ENCODE results near the gene VWA8. TPM values are rescaled to one million over a fixed set of nuclear protein-coding genes. Genes with fewer than 3 reads are reported as not detected.
"Not testable (repeated sequence)": the region's sequence is repeated elsewhere in the genome, so short reads cannot be mapped to it uniquely, and the experiment has no call there.

VWA8 gene
- total RNA-seq, 4 donors from 2014 or later = 27.1 to 39.7 (median 30.4) TPM

- 98 to 100% methylated on average over 1 of the region's 1 CpG for WGBS, 2 donors
- Histone ChIP-seq H3K9me3 (no peaks in the 10 kb centered on the region), H3K4me3 (replicated peaks in 1 of 3) (no peak overlapping the region), H3K36me3 (no peaks in the 10 kb centered on the region), H3K4me1 (no peaks in the 10 kb centered on the region), H3K27ac (no peak overlapping the region), H3K27me3 (no peaks in the 10 kb centered on the region)
- intact Hi-C loops (cut with DNase I) = no loop called here
- DNase-seq = no peak
- no peak for TF ChIP-seq POLR2A (IDR thresholded peaks at IDR 0.05)
- TF ChIP-seq CTCF (IDR thresholded peaks at IDR 0.05) = no peak
Measured at GRCh38 chr13:41934120-41934519, 26.8 kb downstream of the VWA8 start.

- no peak for TF ChIP-seq CTCF (IDR thresholded peaks at IDR 0.05)
- TF ChIP-seq POLR2A (IDR thresholded peaks at IDR 0.05) = no peak
- WGBS, 2 donors = 86 to 92% methylated on average over 1 of the region's 1 CpG
Measured at GRCh38 chr13:41931337-41931736, 29.6 kb downstream of the VWA8 start.

GRCh38 chr13:41930154-41930553, 30.8 kb downstream of the VWA8 start:
- intact Hi-C loops (cut with DNase I) = no loop called here
- Histone ChIP-seq H3K4me3 (replicated peaks in 1 of 3) (no peak overlapping the region), H3K36me3 (no peaks in the 10 kb centered on the region), H3K27ac (no peak overlapping the region), H3K9me3 (no peaks in the 10 kb centered on the region), H3K4me1 (no peaks in the 10 kb centered on the region), H3K27me3 (no peaks in the 10 kb centered on the region)
- WGBS, 2 donors = 97 to 98% methylated on average over 5 of the region's 5 CpGs
- no peak for DNase-seq
- TF ChIP-seq CTCF (IDR thresholded peaks at IDR 0.05) = no peak
- no peak for TF ChIP-seq POLR2A (IDR thresholded peaks at IDR 0.05)

More at GRCh38 chr13:41931337-41931736, 29.6 kb downstream of the VWA8 start:
- intact Hi-C loops (cut with DNase I) = no loop called here
- Histone ChIP-seq H3K27me3 (no peaks in the 10 kb centered on the region), H3K4me3 (replicated peaks in 1 of 3) (no peak overlapping the region), H3K36me3 (no peaks in the 10 kb centered on the region), H3K9me3 (no peaks in the 10 kb centered on the region), H3K27ac (no peak overlapping the region), H3K4me1 (no peaks in the 10 kb centered on the region)
- no peak for DNase-seq

- WGBS, 2 donors = 54 to 68% methylated on average over 2 of the region's 2 CpGs
- no peak for DNase-seq
- no peaks in the 10 kb centered on the region for H3K27me3 ChIP-seq
- no peaks in the 10 kb centered on the region for H3K9me3 ChIP-seq
- H3K4me1 ChIP-seq = no peaks in the 10 kb centered on the region
- intact Hi-C loops (cut with DNase I) = no loop called here
- H3K36me3 ChIP-seq = no peaks in the 10 kb centered on the region
- no peak overlapping the region for H3K4me3 ChIP-seq (replicated peaks in 1 of 3)
- peak overlapping the region in 1 of 3 donors; percentile 16 for H3K27ac ChIP-seq
- no peak for TF ChIP-seq CTCF (IDR thresholded peaks at IDR 0.05)
- no peak for TF ChIP-seq POLR2A (IDR thresholded peaks at IDR 0.05)
Measured at GRCh38 chr13:41928323-41928722, 32.6 kb downstream of the VWA8 start.

- no peak overlapping the region for H3K27ac ChIP-seq
- no peak for DNase-seq
- H3K27me3 ChIP-seq = no peaks in the 10 kb centered on the region
- intact Hi-C loops (cut with DNase I) = no loop called here
- no peaks in the 10 kb centered on the region for H3K4me1 ChIP-seq
- TF ChIP-seq CTCF (IDR thresholded peaks at IDR 0.05) = no peak
- no peak for TF ChIP-seq POLR2A (IDR thresholded peaks at IDR 0.05)
- no peaks in the 10 kb centered on the region for H3K9me3 ChIP-seq
- no peaks in the 10 kb centered on the region for H3K36me3 ChIP-seq
- no peak overlapping the region for H3K4me3 ChIP-seq (replicated peaks in 1 of 3)
- 95 to 97% methylated on average over 2 of the region's 2 CpGs for WGBS, 2 donors
Measured at GRCh38 chr13:41925014-41925413, 35.9 kb downstream of the VWA8 start.

GRCh38 chr13:41922894-41923293, 38.0 kb downstream of the VWA8 start:
- 96 to 97% methylated on average over 4 of the region's 4 CpGs for WGBS, 2 donors
- H3K27me3 ChIP-seq; H3K36me3 ChIP-seq; H3K4me1 ChIP-seq; intact Hi-C loops (cut with DNase I); DNase-seq; H3K9me3 ChIP-seq; H3K4me3 ChIP-seq (replicated peaks in 1 of 3); H3K27ac ChIP-seq: not testable (repeated sequence)

Data from thyroid gland (tissue), 4 donors.